Measurements from ENCODE around the gene SDC1.

The SDC1 gene

GRCh38 chr2:20213651-20214565 is 11.0 kb downstream of the SDC1 start:
- DNase-seq, result no peak

- no peak for DNase-seq
Observed at GRCh38 chr2:20212871-20213503, 11.9 kb downstream of the SDC1 start.

GRCh38 chr2:20212459-20212870 is 12.5 kb downstream of the SDC1 start:
- no peak for DNase-seq

- no peak for DNase-seq
Observed at GRCh38 chr2:20211860-20212458, 13.0 kb downstream of the SDC1 start.

- no peak for DNase-seq
Observed at GRCh38 chr2:20211420-20211819, 13.5 kb downstream of the SDC1 start.

GRCh38 chr2:20210462-20210861 is 14.5 kb downstream of the SDC1 start:
- DNase-seq, result no peak

- no peak for DNase-seq
Observed at GRCh38 chr2:20209373-20210109, 15.4 kb downstream of the SDC1 start.

GRCh38 chr2:20208476-20208859 is 16.5 kb downstream of the SDC1 start:
- DNase-seq, result no peak

GRCh38 chr2:20207051-20207450 is 17.9 kb downstream of the SDC1 start:
- DNase-seq, result no peak

- DNase-seq, result no peak
Observed at GRCh38 chr2:20205915-20206524, 18.9 kb downstream of the SDC1 start.

- no peak for DNase-seq
Observed at GRCh38 chr2:20205069-20205468, 19.9 kb downstream of the SDC1 start.

- DNase-seq, result no peak
Observed at GRCh38 chr2:20203521-20204225, 21.3 kb downstream of the SDC1 start.

GRCh38 chr2:20203072-20203471 is 21.9 kb downstream of the SDC1 start:
- DNase-seq, result no peak

- no peak for DNase-seq
Observed at GRCh38 chr2:20201671-20202070, 23.3 kb downstream of the SDC1 start.

GRCh38 chr2:20200697-20201555 is 24.0 kb downstream of the SDC1 start:
- DNase-seq, result no peak

GRCh38 chr2:20199633-20200270 is 25.2 kb downstream of the SDC1 start:
- no peak for DNase-seq

- DNase-seq, result no peak
Observed at GRCh38 chr2:20198796-20199632, 25.9 kb downstream of the SDC1 start.

GRCh38 chr2:20198001-20198400 is 26.9 kb downstream of the SDC1 start:
- DNase-seq, result no peak

- DNase-seq, result no peak
Observed at GRCh38 chr2:20197192-20197591, 27.7 kb downstream of the SDC1 start.
